Measurements from ENCODE around the gene BBX.

Gene BBX

GRCh38 chr3:107797586-107797985 lies 274.8 kb downstream of the BBX start:
- no peak overlapping the region for H3K4me3 ChIP-seq (ENCODE audit: low read depth, low read length)
- no peaks in the 10 kb centered on the region for H3K4me1 ChIP-seq
- H3K36me3 ChIP-seq, result peaks cover 18% of the 10 kb centered on the region; the same call in 1 of the 2 replicates
- no peaks in the 10 kb centered on the region for H3K9me3 ChIP-seq
- TF ChIP-seq, protein P1, sequence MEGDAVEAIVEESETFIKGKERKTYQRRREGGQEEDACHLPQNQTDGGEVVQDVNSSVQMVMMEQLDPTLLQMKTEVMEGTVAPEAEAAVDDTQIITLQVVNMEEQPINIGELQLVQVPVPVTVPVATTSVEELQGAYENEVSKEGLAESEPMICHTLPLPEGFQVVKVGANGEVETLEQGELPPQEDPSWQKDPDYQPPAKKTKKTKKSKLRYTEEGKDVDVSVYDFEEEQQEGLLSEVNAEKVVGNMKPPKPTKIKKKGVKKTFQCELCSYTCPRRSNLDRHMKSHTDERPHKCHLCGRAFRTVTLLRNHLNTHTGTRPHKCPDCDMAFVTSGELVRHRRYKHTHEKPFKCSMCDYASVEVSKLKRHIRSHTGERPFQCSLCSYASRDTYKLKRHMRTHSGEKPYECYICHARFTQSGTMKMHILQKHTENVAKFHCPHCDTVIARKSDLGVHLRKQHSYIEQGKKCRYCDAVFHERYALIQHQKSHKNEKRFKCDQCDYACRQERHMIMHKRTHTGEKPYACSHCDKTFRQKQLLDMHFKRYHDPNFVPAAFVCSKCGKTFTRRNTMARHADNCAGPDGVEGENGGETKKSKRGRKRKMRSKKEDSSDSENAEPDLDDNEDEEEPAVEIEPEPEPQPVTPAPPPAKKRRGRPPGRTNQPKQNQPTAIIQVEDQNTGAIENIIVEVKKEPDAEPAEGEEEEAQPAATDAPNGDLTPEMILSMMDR (IDR thresholded peaks at IDR 0.05; ENCODE audit: low read depth, low read length), result no peak
- H3K27me3 ChIP-seq, result no peaks in the 10 kb centered on the region
- DNase-seq, result no peak

DNA sequence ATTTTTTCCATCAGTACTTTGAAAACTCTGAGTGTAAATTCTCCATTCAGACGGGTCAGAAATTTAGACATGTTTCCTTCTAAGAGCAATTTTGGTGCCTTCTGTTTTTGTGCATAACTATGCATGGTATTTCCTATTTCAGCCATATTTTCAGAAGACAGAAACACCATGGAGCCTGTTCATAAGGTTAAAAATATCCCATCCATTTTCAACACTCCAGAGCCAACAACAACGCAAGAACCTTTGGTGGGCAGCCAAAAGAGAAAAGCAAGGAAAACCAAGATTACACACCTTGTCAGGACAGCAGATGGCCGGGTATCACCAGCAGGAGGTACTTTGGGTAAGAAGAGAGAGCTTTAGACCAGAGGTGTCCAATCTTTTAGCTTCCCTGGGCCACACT lies 275.6 kb downstream of the BBX start:
- H3K4me1 ChIP-seq, result no peaks in the 10 kb centered on the region
- no peaks in the 10 kb centered on the region for H3K27me3 ChIP-seq
- H3K9me3 ChIP-seq, result no peaks in the 10 kb centered on the region
- H3K36me3 ChIP-seq, result peaks cover 18% of the 10 kb centered on the region; the same call in 1 of the 2 replicates
- no peak for DNase-seq
- TF ChIP-seq, protein P1 (IDR thresholded peaks at IDR 0.05; ENCODE audit: low read depth, low read length), result no peak
- no peak overlapping the region for H3K4me3 ChIP-seq (ENCODE audit: low read depth, low read length)

GRCh38 chr3:107800710-107801109 lies 277.9 kb downstream of the BBX start:
- H3K9me3 ChIP-seq, result no peaks in the 10 kb centered on the region
- peaks cover 19% of the 10 kb centered on the region; the same call in 1 of the 2 replicates for H3K36me3 ChIP-seq
- no peaks in the 10 kb centered on the region for H3K4me1 ChIP-seq
- H3K4me3 ChIP-seq (ENCODE audit: low read depth, low read length), result no peak overlapping the region
- DNase-seq, result no peak
- TF ChIP-seq, protein P1 (IDR thresholded peaks at IDR 0.05; ENCODE audit: low read depth, low read length), result no peak
- no peaks in the 10 kb centered on the region for H3K27me3 ChIP-seq

- TF ChIP-seq, protein P1 (IDR thresholded peaks at IDR 0.05; ENCODE audit: low read depth, low read length), result no peak
- no peaks in the 10 kb centered on the region for H3K27me3 ChIP-seq
- no peak overlapping the region for H3K4me3 ChIP-seq (ENCODE audit: low read depth, low read length)
- no peaks in the 10 kb centered on the region for H3K9me3 ChIP-seq
- H3K4me1 ChIP-seq, result no peaks in the 10 kb centered on the region
- no peak for DNase-seq
- H3K36me3 ChIP-seq, result peaks cover 22% of the 10 kb centered on the region; the same call in 1 of the 2 replicates
These were observed 280.4 kb downstream of the BBX start for GRCh38 chr3:107803170-107803569.

- no peak for DNase-seq
- Histone ChIP-seq H3K36me3 (peaks cover 9% of the 10 kb centered on the region; the same call in 1 of the 2 replicates), H3K9me3 (no peaks in the 10 kb centered on the region), H3K27me3 (no peaks in the 10 kb centered on the region), H3K4me1 (no peaks in the 10 kb centered on the region), H3K4me3 (ENCODE audit: low read depth, low read length) (no peak overlapping the region)
- TF ChIP-seq, protein P1 (IDR thresholded peaks at IDR 0.05; ENCODE audit: low read depth, low read length), result no peak
These were observed 283.3 kb downstream of the BBX start for GRCh38 chr3:107806021-107806420.

DNA sequence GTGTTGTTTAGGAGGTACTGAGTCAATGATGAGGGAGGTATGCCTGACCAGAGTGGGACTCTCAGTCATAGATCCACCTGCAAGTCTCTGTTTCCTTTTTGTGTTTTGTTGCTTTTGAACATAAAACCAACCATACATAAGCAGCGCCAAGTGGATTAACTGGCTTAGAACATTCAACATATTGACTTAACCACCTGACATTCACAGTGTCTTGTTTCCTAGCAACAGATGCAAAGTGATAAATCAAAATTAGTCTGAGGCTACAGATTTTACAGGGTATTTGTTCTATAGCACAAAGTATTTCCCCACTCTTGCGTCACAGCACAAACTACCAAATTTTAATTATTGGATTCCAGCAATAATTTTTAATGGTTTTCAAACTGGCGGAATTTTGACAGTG lies 283.8 kb downstream of the BBX start:
- Histone ChIP-seq H3K36me3 (peaks cover 8% of the 10 kb centered on the region; the same call in 1 of the 2 replicates), H3K4me1 (no peaks in the 10 kb centered on the region), H3K9me3 (no peaks in the 10 kb centered on the region), H3K27me3 (no peaks in the 10 kb centered on the region), H3K4me3 (ENCODE audit: low read depth, low read length) (no peak overlapping the region)
- TF ChIP-seq, protein P1 (IDR thresholded peaks at IDR 0.05; ENCODE audit: low read depth, low read length), result no peak
- no peak for DNase-seq

Measured in BE2C (cell line).